Measurements from ENCODE around the gene PPP1CA.

DNA sequence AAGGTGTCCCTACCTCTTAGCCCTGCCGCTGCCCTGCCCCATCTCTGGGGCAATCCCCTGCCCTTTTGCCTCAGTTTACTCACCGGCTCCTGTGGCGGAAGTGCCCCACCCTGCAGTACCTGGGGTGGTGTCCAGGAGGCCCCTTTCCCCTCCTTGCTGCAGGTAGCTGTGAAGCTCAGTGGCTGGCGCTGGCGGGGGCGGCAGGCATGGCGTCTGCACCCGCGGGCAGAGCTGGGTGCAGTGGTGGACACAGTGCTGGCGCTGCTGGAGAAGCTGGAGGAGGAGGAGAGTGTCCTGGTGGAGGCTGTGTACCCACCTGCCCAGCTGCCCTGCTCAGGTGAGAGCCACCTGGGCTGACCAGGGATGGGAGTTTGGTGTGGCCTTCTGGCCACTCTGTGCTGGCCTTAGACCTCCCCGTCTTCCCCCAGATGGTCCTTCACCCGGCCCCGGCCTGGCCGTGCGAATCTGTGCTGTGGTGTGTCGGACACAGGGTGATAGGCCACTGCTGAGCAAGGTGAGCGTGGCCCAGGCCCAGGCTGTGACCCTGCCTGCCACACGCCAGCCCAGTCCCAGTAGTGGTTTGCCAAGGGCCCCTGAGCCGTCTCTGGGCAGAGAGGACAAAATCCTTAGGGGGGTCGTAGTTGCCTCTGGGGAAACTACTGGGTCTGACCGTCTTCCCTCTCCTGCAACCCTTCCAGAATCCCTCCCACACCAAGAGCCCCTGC is 17.8 kb upstream of the PPP1CA start:
- no peak for TF ChIP-seq EP300 (IDR thresholded peaks at IDR 0.05)
- TF ChIP-seq POLR2A (IDR thresholded peaks at IDR 0.05), result no peak

Data from sigmoid colon (tissue), 4 donors.